Upper lobe of right lung (tissue), 1 donor: ENCODE results near the gene KCND3. TPM values are rescaled to one million over a fixed set of nuclear protein-coding genes. Genes with fewer than 3 reads are reported as not detected.

Experiments
- ATAC-seq: fragments of 200-7000 bp; cut with Tn5 transposase; one replicate; pipeline ENCODE4 v1.9.1; 2020; ENCODE audit warnings: mild to moderate bottlenecking, moderate library complexity
- DNase-seq: peaks from one replicate; pipeline ENCODE4 v3.0.0-alpha.2; 2020
- H3K27ac ChIP-seq: fragments of 200-600 bp; one replicate; pipeline ENCODE4 v1.8.0; 2022
- H3K27me3 ChIP-seq: fragments of 200-600 bp; one replicate; pipeline ENCODE4 v1.8.0; 2022; ENCODE audit warnings: mild to moderate bottlenecking
- H3K36me3 ChIP-seq: fragments of 200-600 bp; one replicate; pipeline ENCODE4 v1.8.0; 2022
- H3K4me1 ChIP-seq: fragments of 200-600 bp; one replicate; pipeline ENCODE4 v1.8.0; 2022
- H3K4me3 ChIP-seq: fragments of 200-600 bp; one replicate; pipeline ENCODE4 v1.8.0; 2022; ENCODE audit warnings: mild to moderate bottlenecking
- H3K9me3 ChIP-seq: fragments of 200-600 bp; one replicate; pipeline ENCODE4 v1.8.0; 2022
- intact Hi-C: fragments of 100-400 bp; cut with DNase I; formaldehyde crosslinking; loops from one replicate; pipeline ENCODE4 v1.11.0; 2022
- total RNA-seq: library from RNA; stranded (reverse); fragmentation: NEBNext Ultra II Directional; extraction: Animal tissue kit (Norgen Biotek cat#: 25700); gene quantifications from one replicate; pipeline ENCODE4 v1.2.1, GENCODE V29; 2021
- TF ChIP-seq, protein P1 (sequence below): fragments of 200-600 bp; IDR thresholded peaks from one replicate; pipeline ENCODE4 v1.8.0; 2022; ENCODE audit warnings: antibody characterized with exemption
- donor health status: DM: no; HTN: yes; CAD: no; lungs with severe emphysema.

Gene KCND3
- total RNA-seq, 1 donor from 2014 or later: 6.3 TPM

- H3K9me3 ChIP-seq: no peaks in the 10 kb centered on the region
- H3K4me3 ChIP-seq: no peak overlapping the region
- no peak for ATAC-seq
- no peak for DNase-seq
- peaks cover 2% of the 10 kb centered on the region for H3K4me1 ChIP-seq
- H3K27me3 ChIP-seq: no peaks in the 10 kb centered on the region
- no peaks in the 10 kb centered on the region for H3K36me3 ChIP-seq
- no peak overlapping the region for H3K27ac ChIP-seq
- TF ChIP-seq, protein P1, sequence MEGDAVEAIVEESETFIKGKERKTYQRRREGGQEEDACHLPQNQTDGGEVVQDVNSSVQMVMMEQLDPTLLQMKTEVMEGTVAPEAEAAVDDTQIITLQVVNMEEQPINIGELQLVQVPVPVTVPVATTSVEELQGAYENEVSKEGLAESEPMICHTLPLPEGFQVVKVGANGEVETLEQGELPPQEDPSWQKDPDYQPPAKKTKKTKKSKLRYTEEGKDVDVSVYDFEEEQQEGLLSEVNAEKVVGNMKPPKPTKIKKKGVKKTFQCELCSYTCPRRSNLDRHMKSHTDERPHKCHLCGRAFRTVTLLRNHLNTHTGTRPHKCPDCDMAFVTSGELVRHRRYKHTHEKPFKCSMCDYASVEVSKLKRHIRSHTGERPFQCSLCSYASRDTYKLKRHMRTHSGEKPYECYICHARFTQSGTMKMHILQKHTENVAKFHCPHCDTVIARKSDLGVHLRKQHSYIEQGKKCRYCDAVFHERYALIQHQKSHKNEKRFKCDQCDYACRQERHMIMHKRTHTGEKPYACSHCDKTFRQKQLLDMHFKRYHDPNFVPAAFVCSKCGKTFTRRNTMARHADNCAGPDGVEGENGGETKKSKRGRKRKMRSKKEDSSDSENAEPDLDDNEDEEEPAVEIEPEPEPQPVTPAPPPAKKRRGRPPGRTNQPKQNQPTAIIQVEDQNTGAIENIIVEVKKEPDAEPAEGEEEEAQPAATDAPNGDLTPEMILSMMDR: no peak
- intact Hi-C loops: no loop called here
Measured at GRCh38 chr1:111924786-111925185, 64.7 kb downstream of the KCND3 start.

DNA sequence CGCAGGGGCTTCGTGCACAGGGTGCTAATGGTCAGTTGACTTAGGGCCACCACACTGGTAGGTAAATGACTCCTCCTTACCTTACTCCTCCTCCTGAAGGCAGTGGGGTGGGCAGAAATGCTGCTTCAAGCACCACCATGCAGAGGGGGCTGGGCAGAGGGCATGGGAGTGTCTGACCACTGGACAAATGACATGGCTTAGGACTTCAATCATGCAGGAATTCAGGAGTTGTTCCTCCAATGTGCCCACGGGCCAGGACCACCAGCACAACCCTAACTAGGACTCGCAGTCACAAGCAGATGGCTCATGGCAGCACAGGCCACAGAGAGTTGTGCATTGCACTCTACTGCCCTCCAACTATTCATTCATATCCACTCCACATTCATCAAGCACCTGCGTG, 65.7 kb downstream of the KCND3 start:
- Histone ChIP-seq H3K27me3 (no peaks in the 10 kb centered on the region), H3K27ac (no peak overlapping the region), H3K36me3 (no peaks in the 10 kb centered on the region), H3K4me3 (no peak overlapping the region), H3K9me3 (no peaks in the 10 kb centered on the region), H3K4me1 (peaks cover 2% of the 10 kb centered on the region)
- TF ChIP-seq, protein P1: no peak
- DNase-seq: no peak
- intact Hi-C loops: no loop called here
- no peak for ATAC-seq

DNA sequence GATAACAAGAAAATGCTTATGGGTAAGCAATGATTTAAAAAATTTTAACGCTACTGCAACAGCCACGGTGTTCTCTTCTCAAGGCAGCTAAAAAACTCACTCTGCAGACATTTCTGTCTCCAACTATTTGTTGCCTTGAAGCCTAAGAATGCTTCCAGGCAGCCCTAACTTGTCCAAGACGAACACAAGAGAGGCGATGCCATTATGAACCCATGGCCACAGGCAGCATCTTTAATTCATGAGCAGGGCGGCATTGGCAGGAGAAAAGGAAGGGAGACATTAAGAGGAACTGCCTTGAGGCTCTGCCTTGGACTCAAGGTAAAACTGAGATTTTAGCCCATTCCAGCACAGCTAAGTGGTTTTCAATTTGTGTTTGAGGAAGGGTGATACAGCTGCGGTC, 67.5 kb downstream of the KCND3 start:
- TF ChIP-seq, protein P1: no peak
- Histone ChIP-seq H3K36me3 (no peaks in the 10 kb centered on the region), H3K27me3 (no peaks in the 10 kb centered on the region), H3K27ac (no peak overlapping the region), H3K4me3 (no peak overlapping the region), H3K4me1 (peaks cover 2% of the 10 kb centered on the region), H3K9me3 (no peaks in the 10 kb centered on the region)
- intact Hi-C loops: no loop called here
- DNase-seq (no peak), ATAC-seq (no peak)

DNA sequence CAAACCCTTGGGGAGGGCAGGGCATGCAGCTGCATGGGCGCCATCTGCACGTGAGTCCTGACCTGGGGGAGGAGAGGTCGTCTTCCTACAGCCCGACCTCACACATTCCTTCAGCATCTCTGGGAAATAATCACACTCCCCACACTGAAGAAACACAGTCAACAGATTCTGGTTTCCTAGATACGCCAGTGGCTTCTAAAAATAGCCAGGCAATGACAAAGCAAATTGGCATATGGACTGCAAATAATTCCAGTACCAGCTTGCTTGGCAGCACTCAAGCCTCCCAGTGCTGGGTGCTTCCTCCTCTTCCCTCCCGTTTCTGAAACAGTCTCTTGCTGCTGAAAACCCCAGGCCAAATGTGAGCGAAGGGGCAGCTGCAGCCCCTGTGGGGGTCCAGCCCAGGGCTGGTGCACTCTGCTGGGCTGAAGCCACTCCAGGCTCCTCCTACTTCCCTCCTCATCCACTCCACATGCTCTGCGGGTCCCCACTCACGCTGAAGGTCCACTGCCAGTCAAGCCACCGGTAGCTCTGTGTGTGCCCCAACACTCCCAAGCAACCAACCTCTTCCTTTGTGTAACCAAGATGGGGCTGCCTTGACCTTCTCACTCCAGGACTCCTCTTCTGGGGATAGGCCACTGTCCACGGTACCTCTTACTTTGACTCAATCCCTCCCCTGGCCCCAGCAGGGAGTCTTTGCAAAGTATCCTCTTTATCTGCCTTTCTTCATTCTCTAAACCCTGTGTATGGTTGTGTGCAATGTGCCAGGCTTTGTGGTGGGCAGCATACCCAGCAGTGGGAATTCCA, 69.0 kb downstream of the KCND3 start:
- TF ChIP-seq, protein P1: no peak
- intact Hi-C loops: no loop called here

GRCh38 chr1:111911776-111912515, 77.5 kb downstream of the KCND3 start:
- DNase-seq (no peak), ATAC-seq (no peak)
- Histone ChIP-seq H3K27me3 (no peaks in the 10 kb centered on the region), H3K36me3 (no peaks in the 10 kb centered on the region), H3K4me3 (no peak overlapping the region), H3K4me1 (no peaks in the 10 kb centered on the region), H3K27ac (no peak overlapping the region), H3K9me3 (no peaks in the 10 kb centered on the region)
- intact Hi-C loops: no loop called here
- TF ChIP-seq, protein P1: no peak

More for the DNA sequence above, 69.0 kb downstream of the KCND3 start:
- peaks cover 2% of the 10 kb centered on the region for H3K4me1 ChIP-seq
- peak; percentile 60 for ATAC-seq
- H3K27me3 ChIP-seq: no peaks in the 10 kb centered on the region
- no peak overlapping the region for H3K4me3 ChIP-seq
- DNase-seq: no peak
- no peak overlapping the region for H3K27ac ChIP-seq
- H3K9me3 ChIP-seq: no peaks in the 10 kb centered on the region
- no peaks in the 10 kb centered on the region for H3K36me3 ChIP-seq
